Suppressor macrophage treated with lipopolysaccharide for 1 hour (primary cell): ENCODE data around the gene SLC4A11.

Experiments used
- DNase-seq, 3 donors: peaks; one replicate each; pipeline ENCODE4 v3.0.0-alpha.2; 2020 to 2022

The SLC4A11 gene

GRCh38 chr20:3245711-3246110, 6.7 kb upstream of the SLC4A11 start:
- peak; percentile 21 to 38 (median 25) for DNase-seq

- no peak for DNase-seq
Measured at GRCh38 chr20:3245156-3245555, 6.2 kb upstream of the SLC4A11 start.

- no peak for DNase-seq
Measured at GRCh38 chr20:3244613-3245012, 5.6 kb upstream of the SLC4A11 start.

GRCh38 chr20:3243718-3244358, 4.8 kb upstream of the SLC4A11 start:
- no peak for DNase-seq

GRCh38 chr20:3242172-3242692, 3.2 kb upstream of the SLC4A11 start:
- DNase-seq: no peak

- no peak for DNase-seq
Measured at GRCh38 chr20:3240776-3241363, 1.9 kb upstream of the SLC4A11 start.

GRCh38 chr20:3239867-3240775, 1.1 kb upstream of the SLC4A11 start:
- DNase-seq: peak; percentile 27 to 53 (median 33)

- DNase-seq: peak; percentile 33 to 60 (median 35)
Measured at GRCh38 chr20:3238616-3239025, 369 bp downstream of the SLC4A11 start.

- DNase-seq: peak in 1 of 3 donors; percentile 16
Measured at GRCh38 chr20:3237958-3238615, 903 bp downstream of the SLC4A11 start.

GRCh38 chr20:3237011-3237957, 1.7 kb downstream of the SLC4A11 start:
- no peak for DNase-seq

GRCh38 chr20:3235666-3236324, 3.2 kb downstream of the SLC4A11 start:
- no peak for DNase-seq

GRCh38 chr20:3233991-3234498, 4.9 kb downstream of the SLC4A11 start:
- DNase-seq: no peak

GRCh38 chr20:3233131-3233990, 5.6 kb downstream of the SLC4A11 start:
- DNase-seq: no peak

GRCh38 chr20:3231889-3232588, 7.0 kb downstream of the SLC4A11 start:
- no peak for DNase-seq

- no peak for DNase-seq
Measured at GRCh38 chr20:3231116-3231515, 7.9 kb downstream of the SLC4A11 start.

- no peak for DNase-seq
Measured at GRCh38 chr20:3229798-3230197, 9.2 kb downstream of the SLC4A11 start.

GRCh38 chr20:3229158-3229557, 9.8 kb downstream of the SLC4A11 start:
- no peak for DNase-seq

- no peak for DNase-seq
Measured at GRCh38 chr20:3228750-3229032, 10.3 kb downstream of the SLC4A11 start.

GRCh38 chr20:3227936-3228749, 10.8 kb downstream of the SLC4A11 start:
- no peak for DNase-seq
